Measurements from ENCODE around the gene SNUPN. TPM values are rescaled to one million over a fixed set of nuclear protein-coding genes. Genes with fewer than 3 reads are reported as not detected.
"Not testable (repeated sequence)": the region's sequence is repeated elsewhere in the genome, so short reads cannot be mapped to it uniquely, and the experiment has no call there.

SNUPN gene
- total RNA-seq, 2 donors from 2014 or later = 17.2 to 22.5 TPM

DNA sequence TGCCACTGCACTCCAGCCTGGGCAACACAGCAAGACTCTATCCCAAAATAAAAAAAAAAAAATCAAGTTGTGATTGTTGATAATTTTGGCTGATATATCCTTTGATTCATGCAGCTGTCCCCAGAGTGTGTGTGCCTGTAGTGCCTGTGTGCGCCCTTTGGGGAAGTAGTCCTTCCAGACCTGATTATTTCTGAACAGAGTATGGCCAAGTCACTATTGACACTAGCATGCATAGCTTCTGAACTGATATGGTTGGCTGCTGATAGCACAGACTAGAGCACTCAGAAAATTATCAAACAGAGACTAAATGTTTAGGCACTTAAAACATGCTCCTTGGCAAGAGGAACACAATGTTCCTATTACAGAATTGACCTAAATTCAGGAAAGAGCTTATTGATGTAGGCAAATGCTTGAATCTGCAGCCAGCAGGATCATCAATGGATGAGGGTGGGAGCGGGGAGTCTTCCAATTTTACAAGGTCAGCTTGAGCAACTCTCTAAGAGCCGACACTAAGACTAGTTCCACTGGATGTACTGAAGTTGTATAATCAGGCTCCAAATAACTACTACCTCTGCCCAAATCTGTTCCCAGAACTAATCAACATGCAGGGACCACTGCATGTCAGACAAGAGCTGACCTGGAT, 28.7 kb downstream of the SNUPN start:
- DNase-seq (ENCODE audit: low spot score) = no peak
- intact Hi-C loops (cut with DNase I) = no loop called here

DNA sequence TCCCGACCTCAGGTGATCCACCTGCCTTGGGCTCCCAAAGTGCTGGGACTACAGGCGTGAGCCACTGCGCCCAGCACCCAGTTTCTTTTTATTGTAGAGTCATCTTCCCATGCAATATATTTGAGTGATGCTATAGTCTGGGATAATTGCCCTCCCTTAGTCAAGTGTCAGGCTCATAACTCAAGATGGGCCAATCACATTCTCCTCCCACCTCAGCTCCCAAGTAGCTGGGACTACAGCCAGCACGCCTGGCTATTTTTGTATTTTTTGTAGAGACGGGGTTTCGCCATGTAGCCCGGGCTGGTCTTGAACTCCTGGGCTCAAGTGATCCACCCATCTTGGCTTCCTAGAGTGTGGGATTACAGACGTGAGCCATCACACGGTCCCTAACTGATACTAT, 31.2 kb downstream of the SNUPN start:
- no peak for DNase-seq (ENCODE audit: low spot score)
- intact Hi-C loops (cut with DNase I) = no loop called here

DNA sequence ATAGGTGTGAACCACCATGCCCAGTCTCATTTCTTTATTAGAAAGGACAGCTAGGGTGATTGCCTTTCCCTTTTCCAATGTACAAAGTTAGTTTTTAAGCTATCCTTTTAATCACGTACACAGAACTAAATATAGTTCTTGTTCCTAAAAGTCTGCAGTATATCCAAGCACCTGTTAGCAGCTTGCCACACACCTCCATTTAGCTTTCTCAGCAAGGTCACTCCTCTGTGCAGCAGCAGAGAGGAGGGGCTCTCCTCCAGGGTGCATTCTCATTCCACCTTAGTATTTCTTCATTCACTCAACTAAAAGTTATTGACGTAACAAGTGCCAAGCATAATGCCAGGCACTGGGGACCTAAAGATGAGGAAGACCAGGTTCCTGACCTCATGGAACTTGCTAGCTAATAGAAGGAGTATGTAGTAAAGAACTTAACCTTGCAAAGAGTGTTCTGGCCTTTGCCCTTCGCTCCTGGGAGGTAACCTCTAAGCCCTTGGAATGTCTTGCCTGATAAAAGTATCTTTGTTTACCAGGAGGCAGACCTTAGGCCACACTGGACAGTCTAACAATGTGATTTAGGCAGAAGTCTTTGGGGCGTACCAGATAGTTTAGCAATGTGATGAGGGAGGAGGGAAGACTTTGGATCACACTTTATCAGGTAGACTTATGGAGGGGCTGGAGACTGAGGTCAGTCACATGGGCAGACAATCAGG, 33.7 kb downstream of the SNUPN start:
- intact Hi-C loops (cut with DNase I) = no loop called here
- DNase-seq (ENCODE audit: low spot score) = no peak

DNA sequence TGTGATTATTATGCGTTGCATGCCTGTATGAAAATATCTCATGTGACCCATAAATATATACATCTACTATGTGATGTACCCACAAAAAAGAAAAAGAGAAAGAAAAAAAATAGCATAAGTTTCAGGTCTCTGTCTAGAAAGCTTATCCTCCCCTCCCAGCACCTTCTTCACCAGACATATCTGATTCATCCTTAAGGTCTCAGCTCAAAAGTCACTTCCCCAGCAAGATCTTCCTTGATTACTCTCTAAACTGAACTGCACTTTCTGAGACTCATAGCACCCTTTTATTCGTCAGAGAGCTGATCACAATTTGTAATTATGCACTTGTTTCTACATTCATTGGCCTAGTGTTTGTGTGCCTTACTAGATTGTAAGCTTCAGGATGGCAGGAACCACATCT, 35.3 kb downstream of the SNUPN start:
- DNase-seq (ENCODE audit: low spot score) = no peak
- intact Hi-C loops (cut with DNase I) = no loop called here

DNA sequence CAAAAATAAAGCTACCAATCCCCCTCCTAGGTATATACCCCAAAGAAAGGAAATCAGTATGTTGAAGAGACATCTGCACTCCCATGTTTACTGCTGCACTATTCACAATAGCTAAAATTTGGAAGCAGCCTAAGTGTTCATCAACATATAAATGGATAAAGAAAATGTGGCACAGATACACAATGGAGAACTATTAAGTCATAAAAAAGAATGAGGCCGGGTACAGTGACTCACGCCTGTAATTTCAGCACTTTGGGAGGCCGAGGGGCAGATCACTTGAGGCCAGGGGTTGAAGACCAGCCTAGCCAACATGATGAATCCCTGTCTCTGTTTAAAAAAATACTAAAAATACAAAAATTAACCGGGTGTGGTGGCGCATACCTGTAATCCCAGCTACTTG, 36.5 kb downstream of the SNUPN start:
- intact Hi-C loops (cut with DNase I) = no loop called here
- DNase-seq (ENCODE audit: low spot score) = no peak

DNA sequence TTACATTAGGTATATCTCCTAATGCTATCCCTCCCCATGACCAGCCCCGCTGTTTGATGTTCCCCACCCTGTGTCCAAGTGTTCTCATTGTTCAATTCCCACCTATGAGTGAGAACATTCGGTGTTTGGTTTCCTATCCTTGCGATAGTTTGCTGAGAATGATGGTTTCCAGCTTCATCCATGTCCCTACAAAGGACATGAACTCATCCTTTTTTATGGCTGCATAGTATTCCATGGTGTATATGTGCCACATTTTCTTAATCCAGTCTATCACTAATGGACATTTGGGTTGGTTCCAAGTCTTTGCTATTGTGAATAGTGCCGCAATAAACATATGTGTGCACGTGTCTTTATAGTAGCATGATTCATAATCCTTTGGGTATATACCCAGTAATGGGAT, 39.1 kb downstream of the SNUPN start:
- intact Hi-C loops (cut with DNase I); DNase-seq (ENCODE audit: low spot score): not testable (repeated sequence)

DNA sequence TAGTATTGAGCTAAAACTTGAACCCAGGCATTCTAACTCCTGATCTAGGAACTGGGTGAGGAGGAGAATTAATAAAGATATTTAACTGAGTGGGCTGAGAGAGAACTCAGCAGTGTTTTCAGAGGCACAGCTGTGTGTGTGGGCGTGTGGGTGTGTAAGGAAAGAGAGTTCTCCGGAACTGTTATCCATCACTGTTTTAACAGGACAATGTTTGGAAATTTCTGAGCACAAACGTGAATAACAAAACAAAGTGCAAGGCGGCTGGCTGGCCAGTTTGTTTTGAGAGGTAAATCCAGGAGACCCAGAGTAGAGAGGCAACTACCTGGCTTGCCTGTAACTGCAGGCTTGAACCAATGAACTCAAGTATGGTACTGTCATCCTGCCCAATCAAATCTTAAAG, 41.4 kb downstream of the SNUPN start:
- intact Hi-C loops (cut with DNase I) = no loop called here
- DNase-seq (ENCODE audit: low spot score) = no peak

DNA sequence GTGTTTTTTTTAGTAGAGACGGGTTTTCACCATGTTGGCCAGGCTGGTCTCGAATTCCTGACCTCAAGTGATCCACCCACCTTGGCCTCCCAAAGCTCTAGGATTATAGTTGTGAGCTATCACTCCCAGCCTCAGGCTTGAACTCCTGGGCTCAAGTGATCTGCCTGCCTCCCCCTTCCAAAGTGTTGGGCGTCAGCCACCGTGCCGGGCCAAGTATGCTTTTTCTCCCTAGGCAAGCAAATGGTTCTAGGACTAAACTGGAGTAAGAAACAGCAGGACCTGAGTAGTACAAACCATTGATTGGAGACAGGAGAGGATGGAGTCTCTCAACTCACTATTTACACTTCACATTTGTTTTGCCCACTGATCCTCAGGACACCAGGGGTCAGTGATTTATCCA, 41.8 kb downstream of the SNUPN start:
- intact Hi-C loops (cut with DNase I) = no loop called here
- DNase-seq (ENCODE audit: low spot score) = no peak

DNA sequence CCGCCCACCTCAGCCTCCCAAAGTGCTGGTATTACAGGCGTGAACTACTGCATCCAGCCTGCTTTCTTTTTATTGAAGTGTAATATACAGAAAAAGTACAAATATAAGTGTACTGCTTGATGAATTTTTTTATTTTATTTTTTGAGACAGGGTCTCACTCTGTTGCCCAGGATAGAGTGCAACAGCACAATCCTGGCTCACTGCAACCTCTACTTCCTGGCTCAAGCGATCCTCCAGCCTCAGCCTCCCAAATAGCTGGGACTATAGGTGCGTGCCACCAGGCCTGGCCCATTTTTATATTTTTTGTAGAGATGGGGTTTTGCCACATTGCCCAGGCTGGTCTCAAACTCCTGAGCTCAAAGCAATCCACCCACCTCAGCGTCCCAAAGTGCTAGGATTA, 42.6 kb downstream of the SNUPN start:
- intact Hi-C loops (cut with DNase I); DNase-seq (ENCODE audit: low spot score): not testable (repeated sequence)

DNA sequence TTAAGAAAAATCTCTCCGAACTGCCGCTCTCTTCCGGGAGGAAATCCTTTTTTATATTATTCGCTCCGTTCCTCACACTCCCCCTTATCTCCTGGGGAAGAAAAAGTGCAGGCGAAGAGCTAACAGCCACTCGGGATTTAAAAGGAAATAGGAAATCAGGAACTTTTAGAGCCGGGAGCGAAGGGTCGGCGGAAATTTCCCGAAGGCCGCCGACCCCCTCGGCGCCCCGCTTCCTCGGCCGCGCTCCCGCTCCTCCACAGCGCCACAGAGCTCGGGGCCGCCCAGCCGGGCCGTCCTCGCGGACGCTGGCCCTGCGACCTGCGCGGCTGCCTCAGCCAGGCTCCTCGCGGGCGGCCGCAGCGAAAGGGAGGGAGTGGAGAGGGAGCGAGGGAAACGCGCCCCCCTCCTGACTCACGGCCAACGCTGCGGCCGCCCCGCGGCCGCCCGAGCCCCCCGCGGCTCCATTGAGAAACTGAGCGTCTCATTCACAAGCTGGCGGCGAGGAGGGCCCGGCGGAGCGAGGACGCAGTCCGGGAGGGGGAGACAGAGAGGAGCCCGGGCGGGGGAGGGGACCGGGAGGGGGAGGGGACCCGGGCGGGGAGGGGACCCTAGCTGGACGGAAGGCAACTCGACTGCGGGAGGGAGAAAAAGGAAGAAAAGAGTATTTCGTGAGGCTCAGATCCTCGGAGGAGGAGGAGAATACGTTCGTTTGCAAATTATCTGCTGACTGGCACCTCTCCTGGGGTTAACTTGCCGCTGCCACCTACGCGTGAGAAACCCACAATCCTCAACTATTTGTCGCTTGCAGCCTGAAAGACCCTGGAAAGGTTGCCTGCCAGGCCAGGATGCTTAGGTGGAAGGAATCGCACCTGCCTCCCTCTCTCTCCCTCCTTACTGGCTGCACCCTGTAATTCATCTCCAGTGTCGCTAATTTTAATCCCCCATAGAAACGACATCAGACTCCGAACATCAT, 46.3 kb downstream of the SNUPN start, which contains the start of gene PTPN9:
TSS of gene PTPN9 (minus strand) at position 368 of the 973 bp plus-strand sequence. CDS start 539 bp downstream, outside the sequence.
- peak; percentile 94 for DNase-seq (ENCODE audit: low spot score)
- intact Hi-C loops (cut with DNase I) = no loop called here

DNA sequence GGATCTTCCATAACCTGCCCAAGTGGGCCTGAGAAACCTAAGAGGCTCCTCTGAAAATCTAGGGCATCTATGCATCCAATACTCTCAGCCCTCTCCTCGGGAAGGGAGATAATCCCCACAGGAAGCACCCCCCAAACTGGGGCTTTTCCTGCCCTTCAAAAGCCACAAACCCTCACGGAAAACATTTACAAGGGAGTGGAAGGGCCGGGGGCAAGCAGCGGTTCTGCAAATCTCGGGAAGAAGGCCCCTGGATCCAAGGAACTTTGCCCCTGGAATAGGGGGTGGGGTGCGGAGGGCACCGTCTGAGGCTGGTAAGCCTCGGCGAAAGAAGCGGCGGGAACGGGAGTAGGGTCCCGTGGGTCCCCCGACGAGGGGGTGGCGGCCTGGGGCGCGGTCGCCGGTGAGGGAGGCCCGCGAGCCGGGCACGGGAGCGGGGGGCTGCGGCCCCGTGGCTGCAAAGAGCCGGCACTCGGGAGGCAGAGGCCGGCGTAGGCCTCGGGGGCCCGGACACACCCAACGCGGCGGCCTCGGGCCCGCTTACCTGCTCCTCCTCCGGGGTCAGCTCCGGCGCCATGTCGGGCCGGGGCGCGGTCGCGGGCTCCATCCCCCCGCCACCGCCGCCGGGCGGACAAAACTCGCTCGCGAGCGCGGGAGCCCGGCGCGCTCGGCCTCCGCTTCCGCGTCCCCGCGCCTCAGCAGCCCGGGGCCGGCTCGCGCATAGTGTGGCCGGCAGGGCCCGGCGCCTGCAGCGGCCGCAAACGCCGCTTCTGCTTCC, 47.2 kb downstream of the SNUPN start:
- intact Hi-C loops (cut with DNase I) = no loop called here
- DNase-seq (ENCODE audit: low spot score) = no peak

DNA sequence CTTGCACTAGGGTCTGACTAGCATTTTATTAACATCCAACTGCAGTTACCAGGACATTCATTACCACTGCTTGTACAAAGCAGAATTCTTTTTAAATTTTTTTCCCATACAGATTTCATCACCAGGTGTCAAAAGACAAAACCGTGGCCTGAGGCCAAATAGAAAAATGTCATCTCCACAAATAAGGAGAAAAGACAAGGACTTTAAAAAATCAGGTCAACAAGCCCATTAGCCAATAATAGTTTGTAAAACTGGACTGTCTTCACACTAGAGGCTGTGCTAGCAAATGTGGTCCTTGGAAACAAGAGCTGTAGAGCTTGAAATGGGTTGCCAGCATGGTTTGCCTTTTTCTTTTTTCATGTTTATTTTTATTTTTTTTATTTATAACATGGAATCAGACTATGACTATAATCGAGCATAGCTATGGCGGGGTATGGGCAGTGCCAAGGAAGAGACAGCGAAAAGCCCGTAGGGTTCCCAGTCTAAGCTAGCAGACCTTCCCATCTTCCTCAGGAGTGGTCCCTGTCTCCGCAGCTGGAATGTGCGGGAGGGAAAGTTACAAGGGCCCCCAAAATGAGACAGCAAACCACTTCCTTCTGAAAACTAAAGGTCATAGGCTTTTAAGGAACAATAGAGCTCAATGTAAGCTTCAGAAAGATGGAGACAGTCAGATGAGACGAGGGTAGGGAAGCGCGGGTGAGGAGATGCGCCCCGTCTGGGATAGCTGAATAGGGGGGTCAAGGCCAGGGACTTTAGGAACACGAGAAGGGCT, 47.9 kb downstream of the SNUPN start:
- intact Hi-C loops (cut with DNase I) = no loop called here
- DNase-seq (ENCODE audit: low spot score) = no peak

DNA sequence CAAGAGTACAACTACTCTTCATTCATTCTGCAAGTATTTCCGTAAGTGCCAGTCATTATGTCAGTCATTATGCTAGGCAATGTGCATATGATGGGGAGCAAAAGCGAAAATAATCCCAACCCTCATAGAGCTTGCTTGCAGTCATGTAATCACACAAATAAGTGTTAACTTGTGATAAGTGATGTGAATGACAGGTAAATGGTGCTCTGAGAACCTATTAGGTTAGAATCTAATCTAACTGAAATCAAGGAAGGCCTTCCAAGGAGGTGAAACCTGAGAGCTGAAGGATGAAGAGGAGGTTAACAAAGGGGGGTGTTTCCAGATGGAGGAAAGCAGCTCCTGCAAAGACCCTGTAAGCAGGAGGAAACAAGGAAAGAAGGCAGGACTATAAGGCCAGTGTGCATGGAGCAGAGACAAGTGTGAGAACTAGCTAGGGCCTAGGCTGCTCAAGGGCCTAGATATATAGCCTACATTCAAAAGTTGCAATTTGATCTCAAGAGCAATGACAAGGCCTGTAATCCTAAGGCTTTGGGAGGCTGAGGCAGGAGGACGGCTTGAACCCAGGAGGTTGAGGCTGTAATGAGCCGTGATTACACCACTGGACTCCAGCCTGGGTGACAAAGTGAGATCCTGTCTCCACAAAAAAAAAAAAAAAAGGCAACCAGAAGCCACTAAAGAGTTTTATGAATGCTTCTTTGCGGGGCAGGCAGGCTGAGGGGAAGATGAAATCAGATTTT, 51.7 kb downstream of the SNUPN start:
- intact Hi-C loops (cut with DNase I) = no loop called here
- DNase-seq (ENCODE audit: low spot score) = no peak

DNA sequence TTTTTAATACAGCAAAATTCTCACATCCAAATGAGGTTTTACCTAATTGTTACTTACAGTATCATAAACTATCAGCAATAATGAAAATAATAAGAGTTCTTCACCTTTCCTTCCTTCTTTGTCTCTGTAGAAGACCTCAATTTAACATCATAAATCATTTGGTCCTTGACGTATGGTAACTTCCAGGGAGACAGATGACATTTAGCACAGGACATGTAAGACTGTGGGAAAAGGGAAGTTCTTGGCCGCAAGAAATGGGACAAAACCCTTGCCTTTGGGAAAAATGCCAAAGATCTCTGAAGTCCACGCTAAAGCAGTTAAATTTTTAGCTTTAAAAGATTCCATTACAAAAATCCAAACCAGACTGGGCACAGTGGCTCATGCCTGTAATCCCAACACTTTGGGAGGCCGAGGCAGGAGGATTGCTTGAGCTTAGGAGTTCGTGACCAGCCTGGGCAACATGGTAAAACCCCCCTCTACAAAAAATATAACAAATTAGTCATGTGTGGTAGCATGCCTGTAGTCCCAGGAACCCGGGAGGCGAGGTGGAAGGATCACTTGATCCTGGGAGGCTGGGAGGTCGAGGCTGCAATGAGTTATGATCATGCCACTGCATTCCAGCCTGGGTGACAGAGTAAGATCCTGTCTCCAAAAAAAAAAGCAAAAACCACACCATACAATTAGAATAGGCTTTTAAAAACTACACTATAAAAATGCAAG, 55.2 kb downstream of the SNUPN start:
- intact Hi-C loops (cut with DNase I) = no loop called here
- no peak for DNase-seq (ENCODE audit: low spot score)

DNA sequence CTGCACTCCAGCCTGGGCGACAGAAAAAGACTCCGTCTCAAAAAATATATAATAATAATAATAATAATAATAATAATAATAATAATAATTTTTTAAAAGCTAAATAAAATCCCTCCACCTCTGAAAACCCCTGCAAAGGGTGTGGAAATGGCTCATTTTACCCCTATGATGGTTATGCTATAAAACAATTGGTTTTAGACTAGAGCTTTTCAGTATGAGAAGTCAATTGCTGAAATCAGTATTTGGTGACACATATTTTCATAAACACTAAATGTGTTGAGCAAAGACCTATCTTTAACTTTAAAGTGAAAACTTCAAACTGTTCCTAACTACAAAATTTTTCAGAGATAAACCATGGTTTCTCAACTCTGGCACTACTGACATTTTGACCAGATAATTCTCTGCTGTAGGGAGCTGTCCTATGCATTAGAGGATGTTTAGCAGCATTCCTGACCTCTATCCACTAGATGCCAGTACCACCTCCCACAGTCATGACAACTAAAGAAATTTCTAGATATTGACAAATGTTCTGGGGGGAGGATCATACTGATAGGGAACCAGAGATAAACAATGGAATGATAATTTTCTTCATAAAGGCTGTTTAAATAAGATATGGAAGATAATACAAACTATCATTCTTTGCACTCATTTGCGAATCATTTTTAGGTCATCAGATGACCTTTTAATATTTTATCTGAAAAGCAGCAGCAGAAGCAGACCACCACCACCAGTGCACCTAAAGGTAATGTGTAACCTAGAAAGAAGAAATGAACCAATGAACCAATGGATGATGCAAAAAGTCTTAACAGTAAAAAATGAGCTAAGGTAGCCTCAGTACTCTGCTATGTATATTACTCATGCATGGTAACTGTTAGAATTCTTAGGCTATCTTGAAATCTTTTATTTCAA, 60.2 kb downstream of the SNUPN start:
- intact Hi-C loops (cut with DNase I) = no loop called here
- no peak for DNase-seq (ENCODE audit: low spot score)

DNA sequence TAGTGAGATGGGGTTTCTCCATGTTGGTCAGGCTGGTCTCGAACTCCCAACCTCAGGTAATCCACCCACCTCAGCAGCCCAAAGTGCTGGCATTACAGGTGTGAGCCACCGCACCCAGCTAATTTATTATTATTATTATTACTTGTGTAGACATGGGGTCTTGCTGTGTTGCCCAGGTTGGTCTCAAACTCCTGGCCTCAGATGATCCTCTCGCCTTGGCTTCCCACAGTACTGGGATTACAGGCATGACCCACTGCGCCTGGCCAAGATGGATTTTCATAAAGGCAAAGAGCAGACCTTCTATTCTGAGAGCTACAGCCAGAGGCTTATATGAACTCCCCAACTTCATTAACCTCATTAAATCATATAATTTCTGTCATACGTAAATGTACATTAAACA, 63.6 kb downstream of the SNUPN start:
- no peak for DNase-seq (ENCODE audit: low spot score)
- intact Hi-C loops (cut with DNase I) = no loop called here

Data from posterior vena cava (tissue), 2 donors.